OCI-LY1 (cell line): ENCODE results near the gene ST6GALNAC3.

Source experiments
- CTCF ChIP-seq: fragments of 200-600 bp; sonication (generic), shearing (Covaris generic); IDR thresholded peaks from 2 replicates; pipeline ENCODE4 v1.5.1; 2017; ENCODE audit warnings: mild to moderate bottlenecking, antibody characterized with exemption, low read length, moderate library complexity, mixed read lengths
- EZH2 ChIP-seq: fragments of 200-600 bp; sonication (generic), shearing (Covaris generic); IDR thresholded peaks from 2 replicates; pipeline ENCODE4 v1.8.0; 2017; ENCODE audit warnings: borderline replicate concordance, mixed run types, mild to moderate bottlenecking, antibody characterized with exemption, low read length, moderate library complexity, mixed read lengths

GRCh38 chr1:76264642-76265041 is 190.1 kb downstream of the ST6GALNAC3 start:
- TF ChIP-seq EZH2 (no peak), CTCF (no peak)
